GM19468 (cell line): ENCODE results near the gene SLC35F6.
A peak's percentile ranks its signal among the peaks of the same experiment; 100 is the strongest.

Experiments
- ATAC-seq: cut with Tn5 transposase; IDR thresholded peaks from one replicate; pipeline ENCODE4 v1.9.1; 2021; ENCODE audit warnings: mild to moderate bottlenecking, moderate library complexity, moderate number of reproducible peaks; ENCODE audit not compliant: unreplicated experiment; ENCODE audit errors: extremely low read depth

The SLC35F6 gene, protein sequence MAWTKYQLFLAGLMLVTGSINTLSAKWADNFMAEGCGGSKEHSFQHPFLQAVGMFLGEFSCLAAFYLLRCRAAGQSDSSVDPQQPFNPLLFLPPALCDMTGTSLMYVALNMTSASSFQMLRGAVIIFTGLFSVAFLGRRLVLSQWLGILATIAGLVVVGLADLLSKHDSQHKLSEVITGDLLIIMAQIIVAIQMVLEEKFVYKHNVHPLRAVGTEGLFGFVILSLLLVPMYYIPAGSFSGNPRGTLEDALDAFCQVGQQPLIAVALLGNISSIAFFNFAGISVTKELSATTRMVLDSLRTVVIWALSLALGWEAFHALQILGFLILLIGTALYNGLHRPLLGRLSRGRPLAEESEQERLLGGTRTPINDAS

DNA sequence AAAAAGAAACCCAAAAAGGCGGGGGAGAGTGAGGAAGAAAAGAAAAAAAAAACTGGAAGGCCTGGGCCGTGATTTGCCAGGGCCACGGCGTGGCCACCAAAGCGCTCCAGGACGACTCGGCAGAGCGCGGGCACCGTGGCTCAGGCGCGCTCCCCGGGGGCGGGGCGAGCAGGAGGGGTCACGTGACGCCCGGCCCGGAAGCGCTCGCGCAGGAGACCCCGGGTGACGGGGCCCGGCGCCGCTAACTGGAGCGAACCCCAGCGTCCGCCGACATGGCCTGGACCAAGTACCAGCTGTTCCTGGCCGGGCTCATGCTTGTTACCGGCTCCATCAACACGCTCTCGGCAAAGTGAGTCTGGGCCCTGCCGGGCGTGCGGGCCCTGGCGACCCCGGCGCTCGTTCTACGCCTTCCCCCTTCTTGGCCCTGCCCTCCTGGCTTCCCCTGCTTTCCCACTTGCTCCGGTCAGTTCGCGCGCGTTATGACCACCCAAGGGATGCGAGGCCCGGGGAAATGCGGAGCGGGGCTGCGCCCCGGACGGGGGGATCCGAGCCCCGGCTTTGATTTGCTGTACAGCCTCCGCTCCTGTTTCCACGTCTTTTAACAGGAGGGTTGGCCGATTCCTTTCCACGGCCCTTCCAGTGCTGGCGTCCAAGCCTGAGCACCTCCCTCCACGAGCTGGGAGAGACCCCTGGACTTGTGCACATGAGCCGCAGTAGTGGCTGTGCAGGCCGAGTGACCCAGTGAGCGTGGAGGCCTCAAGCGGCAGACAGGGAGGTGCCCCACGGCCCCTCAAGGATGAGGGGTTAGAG, at the start of gene SLC35F6:
Gene SLC35F6, plus strand, starts transcription at position 207 of the 810 bp plus-strand sequence. Its CDS starts 66 bp downstream, at position 273.
- peak; percentile 16 for ATAC-seq

DNA sequence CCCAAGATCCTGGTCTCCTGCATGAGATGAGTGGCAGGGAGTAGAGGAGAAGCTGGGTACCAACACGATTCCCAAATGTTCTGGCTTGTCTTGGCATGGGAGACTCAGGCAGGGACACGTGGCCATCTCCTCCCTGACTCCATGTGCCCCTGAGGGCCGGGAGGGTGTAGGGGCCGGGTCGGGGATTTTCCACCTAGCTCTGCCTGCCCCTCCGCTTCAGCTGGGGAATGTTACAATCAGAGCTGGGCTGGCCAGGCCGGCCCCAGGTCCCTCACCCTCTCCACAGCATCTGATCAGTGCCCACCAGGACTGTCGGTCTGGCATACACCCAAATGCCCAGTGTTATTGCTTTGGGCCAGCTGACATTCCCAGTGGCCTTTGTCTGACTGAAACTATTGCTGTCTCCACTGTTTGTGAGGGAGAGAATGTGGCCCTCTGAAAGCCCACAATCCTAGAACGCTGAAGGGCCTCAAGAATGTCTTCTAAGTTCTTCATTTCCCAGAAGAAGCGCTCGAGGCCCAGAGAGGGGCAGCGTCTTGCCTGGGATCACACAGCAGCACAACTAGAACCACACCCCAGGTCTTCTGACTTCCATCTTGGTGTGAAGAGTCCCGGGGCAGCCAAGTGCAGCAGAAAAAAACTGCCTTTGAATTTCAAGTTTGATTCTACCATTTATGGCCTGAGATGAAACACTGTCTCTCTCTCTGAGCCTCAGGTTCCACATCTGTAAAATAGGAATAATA, 48.4 kb upstream of the SLC35F6 start:
- ATAC-seq, result no peak

DNA sequence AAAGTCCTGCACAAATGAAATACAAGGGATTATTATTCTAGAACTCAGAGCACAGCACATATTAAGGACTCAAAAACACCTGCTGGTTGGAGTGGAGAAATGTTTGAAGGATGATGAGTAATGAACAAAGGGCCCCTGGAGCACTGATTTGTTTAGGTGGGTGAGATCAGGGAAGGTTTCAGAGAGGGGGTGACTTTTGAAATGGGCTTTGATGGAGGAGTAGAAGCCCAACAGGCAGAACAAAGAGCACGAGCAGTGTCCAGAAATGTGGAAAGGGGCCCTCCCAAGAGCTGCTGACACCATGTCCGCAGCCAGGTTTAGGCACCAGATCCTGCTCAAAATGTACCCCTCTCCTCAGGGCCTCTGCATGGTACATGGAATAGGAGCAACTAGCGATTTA, 47.7 kb upstream of the SLC35F6 start:
- no peak for ATAC-seq

DNA sequence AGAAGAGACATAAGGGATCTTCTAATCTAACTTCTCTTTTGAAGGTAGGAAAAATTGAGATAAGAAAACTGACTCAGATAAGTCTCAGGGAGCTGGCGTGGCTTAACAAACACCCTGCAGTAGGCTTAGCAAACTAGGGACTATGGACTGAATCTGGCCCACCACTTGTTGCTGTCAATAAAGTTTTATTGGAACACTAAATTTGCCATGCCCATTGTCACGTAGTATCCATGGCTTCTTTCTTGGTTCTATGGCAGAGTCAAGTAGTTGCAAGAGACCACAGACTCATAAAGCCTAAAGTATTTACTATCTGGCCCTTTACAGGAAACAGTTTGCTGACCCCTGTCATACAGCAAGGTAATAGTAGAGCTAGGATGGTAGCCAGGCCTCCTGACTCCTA, 47.3 kb upstream of the SLC35F6 start:
- no peak for ATAC-seq

DNA sequence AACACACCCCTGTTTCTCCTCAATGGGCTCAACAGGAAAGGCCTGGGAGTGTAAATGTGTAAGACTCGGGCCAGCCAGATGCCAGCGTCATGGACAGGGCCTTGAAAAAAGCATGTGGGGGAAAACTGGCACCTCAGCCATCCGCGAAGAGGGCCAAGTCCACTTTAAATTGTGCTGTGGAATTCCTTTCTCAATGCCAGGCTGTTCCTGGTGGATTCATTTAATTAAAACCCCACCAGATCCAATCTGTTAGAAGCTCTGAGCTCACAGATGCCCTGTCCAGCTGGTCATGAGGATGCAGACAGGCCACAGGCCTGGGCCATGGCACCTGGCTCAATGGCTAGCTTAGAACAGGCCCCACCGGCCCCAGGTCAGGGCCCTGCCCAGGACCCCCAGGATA, 46.7 kb upstream of the SLC35F6 start:
- no peak for ATAC-seq

DNA sequence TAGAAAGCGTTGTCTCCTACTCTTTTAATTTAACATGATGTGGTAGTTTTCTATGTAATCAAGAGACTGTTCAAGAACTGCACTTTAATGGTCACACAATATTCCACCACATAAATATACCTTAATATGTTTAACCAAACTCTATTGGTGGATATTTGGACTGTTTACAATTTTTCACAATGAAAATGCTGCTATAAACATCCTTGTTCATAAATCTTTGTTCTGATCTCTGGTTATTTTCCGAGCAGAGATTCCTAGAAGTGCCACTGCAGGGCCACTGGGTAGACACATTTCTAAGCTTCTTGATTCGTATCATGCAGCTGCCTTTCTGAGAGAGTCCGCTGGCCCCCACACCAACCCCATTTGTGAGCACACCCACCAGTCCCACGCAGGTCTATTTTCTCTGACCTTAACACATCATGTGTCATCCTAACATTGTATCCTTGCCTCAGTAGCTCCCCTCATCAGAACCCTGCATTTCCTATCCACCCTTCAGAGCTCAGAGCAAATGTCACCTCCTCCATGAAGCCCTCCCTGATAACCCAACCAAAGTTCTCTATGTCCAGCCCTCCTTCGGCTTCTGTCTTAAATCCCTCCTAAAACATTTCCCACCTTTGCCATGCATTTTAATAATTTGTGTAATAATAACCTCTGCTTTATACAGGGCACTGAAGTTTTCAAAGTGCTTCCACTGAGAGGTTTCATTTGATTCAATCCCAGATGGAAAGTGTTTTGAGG, 45.0 kb upstream of the SLC35F6 start:
- no peak for ATAC-seq

DNA sequence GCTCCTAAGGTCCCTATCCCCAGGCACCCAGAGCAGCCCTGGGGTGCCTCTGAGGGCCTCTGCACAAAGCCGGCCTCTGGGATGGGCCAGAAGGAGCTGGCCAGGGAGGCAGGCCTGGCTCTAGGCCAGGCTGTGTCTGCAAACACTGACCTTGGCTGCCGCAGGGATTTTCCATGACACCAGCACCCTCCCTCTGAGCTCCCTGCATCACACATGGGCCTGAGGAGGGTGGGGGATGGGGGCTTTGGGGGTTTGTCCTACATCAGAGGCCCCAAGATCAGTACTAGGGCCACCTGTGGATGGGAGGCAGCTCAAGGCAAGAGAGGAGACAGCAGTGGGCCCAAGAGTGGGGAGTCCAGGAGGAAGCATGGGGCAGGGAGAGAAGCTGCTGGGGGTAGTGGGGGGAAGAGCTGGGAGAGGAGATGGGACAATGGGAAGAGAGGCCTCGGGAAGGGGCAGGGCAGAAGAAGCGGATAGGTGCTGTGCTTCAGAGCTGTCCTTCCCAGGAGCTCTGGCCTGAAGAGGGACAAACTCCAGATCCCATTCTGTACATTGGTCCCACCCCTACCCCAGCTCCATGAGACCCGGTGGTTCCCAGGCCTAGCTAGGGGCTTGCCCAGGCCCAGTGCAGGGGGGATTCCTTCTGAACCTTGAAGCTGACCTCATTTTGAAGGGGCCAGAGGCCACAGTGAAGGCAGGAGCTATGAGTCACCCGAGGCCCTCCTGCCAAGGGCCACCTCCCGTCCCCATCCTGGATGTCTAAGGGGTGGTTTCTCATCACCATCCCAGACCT, 43.6 kb upstream of the SLC35F6 start:
- ATAC-seq, result no peak

DNA sequence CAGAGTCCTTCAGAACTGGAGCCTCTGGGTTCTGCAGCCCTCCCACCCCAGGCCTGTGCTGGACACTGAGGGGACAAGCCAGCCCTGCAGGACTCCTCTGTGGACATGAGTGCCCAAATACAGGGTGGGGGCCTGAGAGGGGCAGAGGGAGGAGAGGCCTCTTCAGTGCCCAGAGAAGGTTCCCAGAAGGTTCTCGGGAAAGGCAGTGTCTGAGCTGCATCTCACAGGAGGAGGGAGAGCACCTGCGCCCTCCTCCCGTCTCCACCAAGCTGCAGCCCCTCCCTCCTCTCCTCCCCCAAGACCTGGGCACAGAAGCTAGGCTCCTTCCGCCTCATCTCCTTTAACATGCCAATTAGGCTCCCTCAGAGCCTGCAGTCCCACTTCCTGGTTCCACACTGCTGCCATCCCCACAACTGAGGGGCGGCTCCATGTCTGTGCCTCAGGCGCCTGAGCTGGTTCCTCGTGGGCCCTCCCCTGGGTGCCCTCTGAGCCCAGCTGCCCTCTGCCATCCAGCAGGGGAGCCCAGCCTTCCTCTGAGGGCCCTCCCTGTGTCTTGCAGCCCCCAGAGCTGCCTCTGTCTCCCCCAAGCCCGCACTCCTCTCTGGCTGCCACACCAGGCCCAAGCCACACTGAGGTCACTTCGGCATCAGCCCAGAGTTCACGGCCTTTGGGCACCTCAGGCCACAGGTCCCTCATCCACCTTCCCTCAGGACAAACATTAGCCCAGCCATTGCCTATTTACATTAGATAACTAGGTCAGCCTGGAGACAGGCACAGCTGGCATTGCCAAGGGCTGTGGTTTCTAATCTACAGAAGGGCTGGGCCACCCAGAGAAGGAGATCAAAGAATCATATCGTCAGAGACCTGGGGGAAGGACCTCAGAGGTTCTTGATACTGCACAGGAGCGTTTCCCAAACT, 42.7 kb upstream of the SLC35F6 start:
- no peak for ATAC-seq

DNA sequence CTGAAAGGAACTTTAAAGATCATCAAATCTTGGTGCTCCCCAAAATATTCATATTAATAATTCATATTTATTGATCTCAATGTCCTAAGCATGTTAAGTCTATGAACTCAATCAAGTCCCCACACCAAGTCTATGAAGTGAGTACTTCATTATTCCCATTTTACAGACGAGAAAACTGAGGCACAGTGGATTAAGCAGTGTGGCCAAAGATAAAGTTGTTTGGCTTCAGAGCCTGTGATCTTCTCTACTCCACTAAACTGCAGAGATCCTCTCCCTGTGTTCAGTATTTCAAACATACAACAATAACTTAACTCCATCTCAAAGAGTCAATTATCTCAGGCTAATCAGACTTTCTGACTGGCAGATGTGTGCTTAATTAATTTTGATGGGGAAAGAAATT, 41.8 kb upstream of the SLC35F6 start:
- no peak for ATAC-seq

DNA sequence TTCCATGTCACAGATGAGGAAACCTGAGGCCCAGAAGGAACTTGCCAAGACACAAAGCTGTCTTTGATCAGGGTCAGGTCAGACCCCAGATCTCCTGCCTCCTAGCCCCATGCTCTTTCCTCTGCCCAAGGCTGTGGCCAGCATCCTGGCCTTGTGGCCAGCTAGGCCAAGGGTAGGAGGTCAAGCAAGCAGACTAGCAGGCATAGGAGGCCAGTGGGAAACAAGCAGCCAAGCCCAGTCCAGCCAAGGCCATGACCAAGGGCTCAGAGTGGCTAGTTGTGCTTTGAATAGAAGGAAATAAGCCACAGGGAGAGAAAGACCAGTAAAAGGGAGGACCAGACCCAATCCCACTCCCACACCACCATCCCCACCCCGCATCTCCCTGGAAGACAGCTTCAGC, 41.2 kb upstream of the SLC35F6 start:
- ATAC-seq, result no peak

DNA sequence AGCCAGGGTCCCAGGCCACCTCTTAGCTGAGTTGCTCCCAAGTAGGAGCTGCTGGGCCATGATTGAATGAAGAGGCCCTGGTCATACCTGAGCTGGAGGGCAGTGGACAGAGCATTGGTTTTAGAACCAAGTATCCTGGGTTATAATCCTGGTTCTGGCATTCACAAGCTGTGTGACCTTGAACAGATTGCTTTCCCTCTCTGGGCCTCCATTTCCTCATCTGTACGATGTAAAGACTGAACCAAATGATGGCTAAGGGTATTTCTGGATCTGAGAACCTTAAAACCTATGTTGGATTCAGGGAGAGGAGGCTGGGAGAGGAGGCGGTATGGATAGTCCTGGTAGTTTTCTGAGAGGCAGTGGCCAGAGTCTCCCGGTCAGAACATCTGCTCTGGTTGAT, 40.6 kb upstream of the SLC35F6 start:
- no peak for ATAC-seq

DNA sequence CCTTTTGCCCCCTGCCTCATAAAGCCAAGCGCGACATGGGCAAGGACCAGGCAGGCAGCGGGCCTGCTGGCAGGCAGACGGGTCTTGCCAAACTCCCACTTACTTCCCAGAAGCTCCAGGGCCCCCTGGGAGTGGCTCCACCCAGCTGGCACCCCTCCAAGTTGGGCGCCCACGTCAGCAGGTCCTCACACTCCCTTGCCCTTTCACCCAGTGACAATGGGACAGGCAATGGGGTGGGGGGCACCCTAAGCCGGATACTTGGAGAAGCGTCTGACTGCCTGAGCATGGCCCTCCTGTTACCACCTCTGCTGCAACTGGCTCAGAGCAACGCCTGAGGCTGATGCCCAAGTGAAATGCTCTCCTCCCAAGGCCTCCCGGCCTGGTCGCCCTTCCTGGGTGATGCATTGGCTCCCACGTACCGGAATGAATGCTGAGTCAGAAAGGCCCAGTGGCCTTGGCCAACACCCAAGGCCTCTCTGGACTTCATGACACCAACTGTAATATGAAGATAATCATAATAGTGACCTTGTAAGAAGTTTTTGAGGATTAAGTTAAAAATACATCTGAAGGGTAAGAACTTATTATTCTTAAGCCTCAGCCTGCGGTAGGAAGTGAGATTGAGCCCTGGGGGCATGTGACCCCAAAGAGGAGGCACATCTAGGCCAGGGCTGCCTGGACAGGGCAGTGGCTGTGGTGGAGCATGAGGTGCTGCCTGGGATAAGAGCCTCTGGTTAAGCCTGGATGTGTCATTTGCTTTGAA, 39.9 kb upstream of the SLC35F6 start:
- no peak for ATAC-seq

DNA sequence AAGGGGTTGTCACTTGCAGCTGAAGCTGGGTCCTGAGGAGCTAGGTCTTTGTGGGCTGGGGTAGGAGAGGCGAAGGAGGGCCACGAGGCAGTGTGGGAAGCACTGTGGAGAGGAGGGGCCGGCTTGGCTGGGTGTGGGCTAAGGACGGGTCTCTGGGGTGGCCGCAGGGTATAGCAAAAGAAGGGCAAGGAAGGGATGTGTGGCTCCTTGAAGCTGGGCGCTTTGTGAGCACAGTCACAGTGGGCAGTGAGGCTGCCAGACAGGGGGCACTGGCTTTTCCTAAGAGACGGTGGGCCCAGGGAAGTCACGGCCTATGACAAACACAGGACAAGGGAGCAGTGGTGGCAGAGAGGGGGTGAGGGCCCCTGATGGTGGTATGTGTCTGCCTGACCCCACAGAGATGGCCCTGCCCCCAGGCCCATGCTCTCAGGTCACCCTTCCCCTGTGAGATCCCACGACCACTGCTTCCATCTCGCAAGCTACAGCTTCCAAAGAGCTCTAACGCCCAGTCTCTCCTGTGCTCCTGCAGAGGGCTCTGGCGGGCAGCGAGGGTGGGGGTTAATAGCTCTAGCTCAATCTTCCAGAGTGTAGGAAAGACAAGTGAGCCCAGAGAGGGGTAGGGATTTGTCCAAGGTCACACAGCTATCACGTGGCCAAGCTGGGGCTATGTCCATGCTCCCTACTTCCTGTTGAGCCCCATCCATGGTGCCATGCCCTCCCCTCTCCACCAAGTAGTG, 39.1 kb upstream of the SLC35F6 start:
- no peak for ATAC-seq

DNA sequence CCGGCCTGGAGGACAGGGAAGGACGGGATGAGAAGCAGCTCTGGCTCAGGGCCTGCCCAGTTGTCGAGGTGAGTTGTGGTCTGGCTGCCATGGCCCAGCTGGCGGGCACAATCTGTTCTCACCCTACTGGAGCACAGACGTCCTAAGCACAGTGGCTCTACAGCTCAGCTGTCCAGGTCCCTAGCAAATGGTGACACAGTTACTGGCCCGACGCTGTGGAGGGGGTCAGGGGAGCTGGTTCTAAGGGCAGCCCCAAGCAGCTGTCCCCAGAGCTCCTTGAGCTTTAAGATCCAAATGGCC, 38.6 kb upstream of the SLC35F6 start:
- ATAC-seq, result no peak

DNA sequence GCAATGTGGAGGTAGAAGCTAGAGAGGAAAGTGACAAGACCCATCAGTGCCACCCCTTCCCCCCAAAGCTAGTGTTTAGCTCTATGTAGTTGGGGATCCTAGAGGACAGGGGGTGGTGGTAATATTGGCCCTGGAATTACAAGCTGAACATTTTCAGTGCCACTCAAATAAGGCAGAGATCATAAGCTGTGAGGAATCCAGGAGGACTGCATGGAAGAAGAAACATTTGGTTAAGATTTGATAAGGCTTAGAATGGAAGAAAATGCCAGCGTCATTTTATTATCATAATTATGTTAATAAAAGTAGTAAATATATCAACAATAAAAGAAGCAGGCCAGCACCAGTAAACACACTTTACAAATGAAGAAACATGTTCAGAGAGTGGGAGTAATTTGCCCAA, 37.9 kb upstream of the SLC35F6 start:
- ATAC-seq, result no peak

DNA sequence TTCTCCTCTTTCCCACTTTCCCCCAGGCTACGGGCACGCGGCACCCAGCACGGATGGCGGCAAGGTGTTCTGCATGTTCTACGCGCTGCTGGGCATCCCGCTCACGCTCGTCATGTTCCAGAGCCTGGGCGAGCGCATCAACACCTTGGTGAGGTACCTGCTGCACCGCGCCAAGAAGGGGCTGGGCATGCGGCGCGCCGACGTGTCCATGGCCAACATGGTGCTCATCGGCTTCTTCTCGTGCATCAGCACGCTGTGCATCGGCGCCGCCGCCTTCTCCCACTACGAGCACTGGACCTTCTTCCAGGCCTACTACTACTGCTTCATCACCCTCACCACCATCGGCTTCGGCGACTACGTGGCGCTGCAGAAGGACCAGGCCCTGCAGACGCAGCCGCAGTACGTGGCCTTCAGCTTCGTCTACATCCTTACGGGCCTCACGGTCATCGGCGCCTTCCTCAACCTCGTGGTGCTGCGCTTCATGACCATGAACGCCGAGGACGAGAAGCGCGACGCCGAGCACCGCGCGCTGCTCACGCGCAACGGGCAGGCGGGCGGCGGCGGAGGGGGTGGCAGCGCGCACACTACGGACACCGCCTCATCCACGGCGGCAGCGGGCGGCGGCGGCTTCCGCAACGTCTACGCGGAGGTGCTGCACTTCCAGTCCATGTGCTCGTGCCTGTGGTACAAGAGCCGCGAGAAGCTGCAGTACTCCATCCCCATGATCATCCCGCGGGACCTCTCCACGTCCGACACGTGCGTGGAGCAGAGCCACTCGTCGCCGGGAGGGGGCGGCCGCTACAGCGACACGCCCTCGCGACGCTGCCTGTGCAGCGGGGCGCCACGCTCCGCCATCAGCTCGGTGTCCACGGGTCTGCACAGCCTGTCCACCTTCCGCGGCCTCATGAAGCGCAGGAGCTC, 36.2 kb upstream of the SLC35F6 start:
- no peak for ATAC-seq
